Retinal pigment epithelial cell (primary cell): ENCODE data around the gene BRDT.

Experiments used
- DNase-seq: peaks from one replicate; pipeline ENCODE4 v3.0.0-alpha.2; 2010; ENCODE audit warnings: low read depth
- H3K4me3 ChIP-seq: 2 replicates; pipeline ENCODE4 v1.5.1; 2011; ENCODE audit warnings: mild to moderate bottlenecking, low read length, control low read depth, moderate library complexity
- TF ChIP-seq, protein P1 (sequence below): conservative IDR thresholded peaks from 2 replicates; pipeline ENCODE4 v1.5.1; 2011; ENCODE audit warnings: low read depth, low read length, control low read depth, inconsistent platforms

BRDT gene

DNA sequence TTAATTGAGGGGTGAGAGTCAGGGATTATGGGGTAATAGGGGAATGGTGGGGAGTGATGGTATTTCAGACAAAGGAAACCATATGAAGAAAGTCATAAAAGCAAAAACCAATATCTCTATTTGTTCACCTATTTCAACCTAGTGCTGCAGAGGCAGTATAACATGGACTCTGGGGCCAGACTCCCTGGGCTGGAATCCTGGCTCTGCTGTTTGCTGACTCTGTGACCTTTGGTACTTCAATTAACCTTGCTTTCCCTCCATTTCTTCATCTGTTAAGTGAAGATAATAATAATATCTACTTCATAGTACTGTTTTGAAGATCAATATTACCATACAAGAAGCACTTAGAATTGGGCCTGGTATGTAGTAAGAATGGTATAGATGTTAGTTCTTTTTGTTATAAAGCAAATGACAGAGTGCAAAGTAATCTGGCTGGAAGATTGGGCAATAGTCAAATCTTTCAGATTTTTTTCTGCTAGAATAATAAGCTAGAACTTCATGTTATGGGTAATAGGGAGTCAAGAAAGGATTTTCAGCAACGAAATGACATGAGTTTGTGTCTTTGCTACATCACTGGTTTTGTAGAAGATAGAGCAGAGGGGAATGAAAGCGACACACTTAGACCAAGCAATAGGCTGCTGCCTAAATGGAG, 89.6 kb downstream of the BRDT start:
- TF ChIP-seq, protein P1, sequence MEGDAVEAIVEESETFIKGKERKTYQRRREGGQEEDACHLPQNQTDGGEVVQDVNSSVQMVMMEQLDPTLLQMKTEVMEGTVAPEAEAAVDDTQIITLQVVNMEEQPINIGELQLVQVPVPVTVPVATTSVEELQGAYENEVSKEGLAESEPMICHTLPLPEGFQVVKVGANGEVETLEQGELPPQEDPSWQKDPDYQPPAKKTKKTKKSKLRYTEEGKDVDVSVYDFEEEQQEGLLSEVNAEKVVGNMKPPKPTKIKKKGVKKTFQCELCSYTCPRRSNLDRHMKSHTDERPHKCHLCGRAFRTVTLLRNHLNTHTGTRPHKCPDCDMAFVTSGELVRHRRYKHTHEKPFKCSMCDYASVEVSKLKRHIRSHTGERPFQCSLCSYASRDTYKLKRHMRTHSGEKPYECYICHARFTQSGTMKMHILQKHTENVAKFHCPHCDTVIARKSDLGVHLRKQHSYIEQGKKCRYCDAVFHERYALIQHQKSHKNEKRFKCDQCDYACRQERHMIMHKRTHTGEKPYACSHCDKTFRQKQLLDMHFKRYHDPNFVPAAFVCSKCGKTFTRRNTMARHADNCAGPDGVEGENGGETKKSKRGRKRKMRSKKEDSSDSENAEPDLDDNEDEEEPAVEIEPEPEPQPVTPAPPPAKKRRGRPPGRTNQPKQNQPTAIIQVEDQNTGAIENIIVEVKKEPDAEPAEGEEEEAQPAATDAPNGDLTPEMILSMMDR: no peak
- DNase-seq: no peak
- no peak overlapping the region for H3K4me3 ChIP-seq

DNA sequence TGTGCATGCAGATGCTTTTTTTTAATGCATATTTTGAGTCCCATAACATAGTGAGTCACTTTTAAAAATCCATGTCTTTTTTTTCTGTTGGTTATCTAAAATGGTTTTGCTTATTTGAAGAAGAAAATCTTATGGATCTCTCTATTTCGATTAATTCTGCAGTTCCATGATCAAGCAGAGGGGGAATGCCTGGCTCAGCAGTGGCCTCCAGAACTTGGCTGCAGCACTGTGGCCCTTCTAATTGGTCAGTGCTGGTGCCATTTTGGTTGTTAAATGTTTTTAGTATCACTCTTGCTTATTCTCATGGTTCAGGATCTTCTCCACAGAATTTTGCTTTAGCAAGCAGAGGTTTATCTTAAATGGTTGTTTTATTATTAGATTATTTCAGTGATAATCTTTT, 91.8 kb downstream of the BRDT start:
- TF ChIP-seq, protein P1: no peak
- DNase-seq: no peak
- H3K4me3 ChIP-seq: no peak overlapping the region

DNA sequence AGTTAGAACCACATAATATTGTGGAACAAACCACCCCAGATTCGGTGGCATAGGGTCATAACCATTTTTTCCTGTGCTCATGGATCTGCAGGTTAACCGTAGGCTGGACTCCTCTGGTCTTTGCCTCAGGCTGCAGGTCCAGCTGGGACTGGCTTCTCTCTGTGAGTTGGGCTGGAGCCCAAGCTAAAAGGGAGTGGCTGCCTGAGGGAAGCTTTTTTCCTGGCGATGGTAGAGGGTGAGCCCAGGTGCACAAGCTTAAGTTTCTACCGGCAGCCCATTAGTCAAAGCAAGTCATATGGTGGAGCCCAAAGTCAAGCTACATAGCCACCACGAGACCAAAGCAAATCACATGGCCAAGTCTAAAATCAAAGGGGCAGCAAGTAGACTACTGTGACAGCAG, 94.4 kb downstream of the BRDT start:
- TF ChIP-seq, protein P1: no peak
- no peak for DNase-seq

DNA sequence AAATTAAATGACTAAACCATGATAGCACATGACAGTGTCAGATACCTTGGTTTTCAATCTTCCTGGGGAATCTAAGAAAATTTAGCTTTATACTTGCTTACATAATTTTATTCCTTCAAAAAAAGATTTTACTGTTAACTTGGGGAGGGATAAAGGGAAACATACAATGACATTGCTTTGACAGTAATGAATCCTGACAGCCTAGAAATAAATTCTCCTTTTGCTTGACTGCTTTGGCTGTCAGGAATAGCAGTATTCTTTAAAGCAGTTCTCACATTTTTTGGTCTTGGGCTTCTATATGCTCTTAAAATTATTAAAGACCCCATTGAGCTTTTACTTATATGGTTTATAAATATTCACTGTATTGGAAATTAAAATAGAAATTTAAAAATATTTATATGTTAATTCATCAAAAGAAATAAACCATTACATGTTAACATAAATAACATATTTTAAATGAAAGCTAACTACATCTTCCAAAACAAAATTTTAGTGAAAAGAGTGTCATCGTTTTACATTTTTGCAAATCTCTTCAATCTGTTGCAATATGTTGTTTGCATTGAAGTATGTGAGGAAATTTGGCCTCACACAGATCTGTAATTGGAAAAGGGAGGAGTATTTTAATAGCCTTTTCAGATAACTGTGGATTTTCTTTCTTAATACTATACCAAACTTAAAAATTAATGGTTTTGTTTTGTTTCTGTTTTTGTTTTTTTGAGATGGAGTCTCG, 96.7 kb downstream of the BRDT start:
- TF ChIP-seq, protein P1: no peak
- no peak for DNase-seq
- H3K4me3 ChIP-seq: no peak overlapping the region

More for the DNA sequence above, 94.4 kb downstream of the BRDT start:
- no peak overlapping the region for H3K4me3 ChIP-seq

DNA sequence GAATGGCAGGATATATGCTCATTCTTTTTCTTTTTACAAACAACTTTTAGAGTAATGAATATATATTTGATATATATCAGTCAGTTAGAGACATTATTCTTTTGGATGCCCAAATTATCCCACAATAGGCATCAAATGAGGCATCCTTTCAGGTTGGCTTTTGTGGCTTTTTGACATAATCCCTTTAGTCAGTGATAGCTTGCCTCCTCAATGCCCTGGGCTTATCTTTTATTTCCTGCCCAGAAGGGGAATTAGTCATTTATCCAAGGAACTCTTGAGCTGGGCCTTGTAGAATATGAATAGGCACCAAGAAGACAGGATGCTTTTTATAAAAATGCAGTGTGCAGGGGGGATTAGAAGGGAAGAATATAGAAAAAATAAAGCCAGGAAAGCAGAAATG, 102.7 kb downstream of the BRDT start:
- no peak for DNase-seq
- TF ChIP-seq, protein P1: no peak
- H3K4me3 ChIP-seq: no peak overlapping the region
